Measurements from ENCODE around the gene OTULIN.

DNA sequence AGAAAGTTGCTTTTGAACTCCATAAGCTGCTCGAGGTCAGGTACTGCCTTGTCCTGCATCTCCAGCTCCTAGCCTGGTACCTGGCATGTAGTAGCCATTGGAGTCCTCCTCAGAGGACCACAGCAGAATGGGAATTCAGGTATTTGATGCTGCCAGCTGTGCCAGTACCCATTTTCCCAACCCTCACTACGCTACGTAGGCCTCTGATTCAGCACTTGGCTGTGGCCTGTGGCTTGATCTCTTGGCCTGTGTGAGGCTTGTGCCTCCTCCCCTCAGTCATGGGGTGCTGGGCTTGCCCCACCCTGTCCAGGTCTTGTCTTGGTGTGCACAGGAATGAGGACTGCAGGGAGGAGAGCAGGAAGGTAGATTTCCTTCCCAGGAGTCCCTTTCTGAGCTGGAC, 11.8 kb downstream of the OTULIN start:
- TF ChIP-seq, protein P1, sequence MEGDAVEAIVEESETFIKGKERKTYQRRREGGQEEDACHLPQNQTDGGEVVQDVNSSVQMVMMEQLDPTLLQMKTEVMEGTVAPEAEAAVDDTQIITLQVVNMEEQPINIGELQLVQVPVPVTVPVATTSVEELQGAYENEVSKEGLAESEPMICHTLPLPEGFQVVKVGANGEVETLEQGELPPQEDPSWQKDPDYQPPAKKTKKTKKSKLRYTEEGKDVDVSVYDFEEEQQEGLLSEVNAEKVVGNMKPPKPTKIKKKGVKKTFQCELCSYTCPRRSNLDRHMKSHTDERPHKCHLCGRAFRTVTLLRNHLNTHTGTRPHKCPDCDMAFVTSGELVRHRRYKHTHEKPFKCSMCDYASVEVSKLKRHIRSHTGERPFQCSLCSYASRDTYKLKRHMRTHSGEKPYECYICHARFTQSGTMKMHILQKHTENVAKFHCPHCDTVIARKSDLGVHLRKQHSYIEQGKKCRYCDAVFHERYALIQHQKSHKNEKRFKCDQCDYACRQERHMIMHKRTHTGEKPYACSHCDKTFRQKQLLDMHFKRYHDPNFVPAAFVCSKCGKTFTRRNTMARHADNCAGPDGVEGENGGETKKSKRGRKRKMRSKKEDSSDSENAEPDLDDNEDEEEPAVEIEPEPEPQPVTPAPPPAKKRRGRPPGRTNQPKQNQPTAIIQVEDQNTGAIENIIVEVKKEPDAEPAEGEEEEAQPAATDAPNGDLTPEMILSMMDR (conservative IDR thresholded peaks at IDR 0.05; ENCODE audit: low read length), result no peak
- no peak for TF ChIP-seq EZH2phosphoT487 (IDR thresholded peaks at IDR 0.05; ENCODE audit: borderline replicate concordance)
